MM.1S (cell line): ENCODE results near the gene ZSCAN5A.

Source experiments
- EZH2 ChIP-seq: fragments of 300-600 bp; sonication (generic); optimal IDR thresholded peaks from 2 replicates; pipeline ENCODE3; 2017; ENCODE audit warnings: low read depth, mild to moderate bottlenecking, antibody characterized with exemption, low read length, mixed read lengths
- EZH2phosphoT487 ChIP-seq: fragments of 300-600 bp; sonication (generic); IDR thresholded peaks from 2 replicates; pipeline ENCODE4 v1.6.1; 2018; ENCODE audit warnings: antibody characterized with exemption, low read length
- TF ChIP-seq, protein P1 (sequence below): fragments of 300-600 bp; sonication (generic); IDR thresholded peaks from 2 replicates; pipeline ENCODE4 v1.5.1; 2016; ENCODE audit warnings: antibody characterized with exemption, low read length, mixed read lengths

GRCh38 chr19:56360841-56361240 is 46.2 kb upstream of the ZSCAN5A start:
- TF ChIP-seq, protein P1, sequence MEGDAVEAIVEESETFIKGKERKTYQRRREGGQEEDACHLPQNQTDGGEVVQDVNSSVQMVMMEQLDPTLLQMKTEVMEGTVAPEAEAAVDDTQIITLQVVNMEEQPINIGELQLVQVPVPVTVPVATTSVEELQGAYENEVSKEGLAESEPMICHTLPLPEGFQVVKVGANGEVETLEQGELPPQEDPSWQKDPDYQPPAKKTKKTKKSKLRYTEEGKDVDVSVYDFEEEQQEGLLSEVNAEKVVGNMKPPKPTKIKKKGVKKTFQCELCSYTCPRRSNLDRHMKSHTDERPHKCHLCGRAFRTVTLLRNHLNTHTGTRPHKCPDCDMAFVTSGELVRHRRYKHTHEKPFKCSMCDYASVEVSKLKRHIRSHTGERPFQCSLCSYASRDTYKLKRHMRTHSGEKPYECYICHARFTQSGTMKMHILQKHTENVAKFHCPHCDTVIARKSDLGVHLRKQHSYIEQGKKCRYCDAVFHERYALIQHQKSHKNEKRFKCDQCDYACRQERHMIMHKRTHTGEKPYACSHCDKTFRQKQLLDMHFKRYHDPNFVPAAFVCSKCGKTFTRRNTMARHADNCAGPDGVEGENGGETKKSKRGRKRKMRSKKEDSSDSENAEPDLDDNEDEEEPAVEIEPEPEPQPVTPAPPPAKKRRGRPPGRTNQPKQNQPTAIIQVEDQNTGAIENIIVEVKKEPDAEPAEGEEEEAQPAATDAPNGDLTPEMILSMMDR = no peak
- no peak for TF ChIP-seq EZH2
- no peak for TF ChIP-seq EZH2phosphoT487
